ENCODE measurements around the gene CLHC1. TPM values are rescaled to one million over a fixed set of nuclear protein-coding genes. Genes with fewer than 3 reads are reported as not detected.
A peak's percentile ranks its signal among the peaks of the same experiment; 100 is the strongest.

Gene CLHC1
- total RNA-seq, 1 experiment from 2014 or later, result 11.1 TPM

DNA sequence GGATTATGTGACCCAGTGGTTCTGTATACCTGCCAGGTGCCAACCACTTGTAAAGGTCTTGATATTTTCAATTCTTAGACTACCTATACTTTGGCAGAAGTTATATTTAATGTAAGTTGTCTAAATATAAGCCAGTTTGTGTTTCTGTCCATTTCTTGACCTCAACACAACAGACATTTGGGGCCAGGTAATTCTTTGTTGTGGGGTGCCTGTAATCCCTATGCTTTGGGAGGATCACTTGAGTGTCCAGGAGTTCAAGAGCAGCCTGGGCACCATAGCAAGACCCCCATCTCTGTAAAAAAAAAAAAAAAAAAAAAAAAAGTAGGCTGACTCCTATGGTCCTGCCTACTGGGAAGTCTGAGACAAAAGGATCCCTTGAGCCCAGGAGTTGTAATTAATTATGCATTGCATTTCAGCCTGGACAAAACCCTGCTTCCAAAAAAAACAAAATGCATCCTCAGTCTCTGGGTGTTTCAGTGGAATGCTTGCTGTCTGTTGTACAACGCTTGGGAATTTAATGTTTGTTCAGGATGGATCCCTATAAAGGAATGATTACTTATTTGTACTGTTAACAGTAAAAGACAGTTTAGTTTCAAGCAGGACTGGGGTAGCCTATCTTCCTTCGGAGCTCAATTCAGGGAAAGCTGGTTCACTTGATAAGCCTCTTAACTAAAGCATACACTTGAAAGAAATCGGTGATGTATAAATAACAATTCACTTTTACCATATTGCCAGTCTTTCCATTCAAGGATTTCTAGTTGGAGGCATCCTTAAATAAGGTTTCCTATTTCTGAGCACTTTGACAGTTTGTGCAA is 3.8 kb upstream of the CLHC1 start:
- H3K36me3 ChIP-seq (ENCODE audit: control insufficient read depth in 1 of 2, insufficient read depth in 2 of 2, low read length in 2 of 2), result peaks cover 32 to 47% of the 10 kb centered on the region in 2 experiments
- peaks cover 3 to 11% of the 10 kb centered on the region in 2 experiments; a peak in 3 of 4 replicates for H3K4me1 ChIP-seq (ENCODE audit: control insufficient read depth in 1 of 2, insufficient read depth in 2 of 2, low read length in 2 of 2)
- no peak overlapping the region for H3K4me3 ChIP-seq (replicated peaks in 1 of 2; ENCODE audit: low read depth in 1 of 2, low read length in 2 of 2)
- ChIA-PET RAD21 (ENCODE audit: low non-redundant PET in 1 of 2, low total read pairs in 2 of 2, uncharacterized antibody in 2 of 2, unreplicated experiment in 2 of 2) (no interaction called here), POLR2A (no interaction called here), CTCF (no interaction called here)
- no peaks in the 10 kb centered on the region for H3K27me3 ChIP-seq (ENCODE audit: insufficient read depth, low read length)
- no peak overlapping the region for H3K4me2 ChIP-seq (ENCODE audit: low read length)
- H3K27ac ChIP-seq (ENCODE audit: low read depth, low read length), result no peak overlapping the region
- peaks cover 10% of the 10 kb centered on the region; the same call in 1 of the 2 replicates for H4K20me1 ChIP-seq (ENCODE audit: insufficient read depth)
- no TSS peak for BruUV-seq (replicated peaks)
- no peak for DNase-seq (ENCODE audit: low read depth, low spot score)
- intact Hi-C loops (cut with micrococcal nuclease), result no loop called here
- H2AFZ ChIP-seq (ENCODE audit: low read depth, low read length, poor library complexity, severe bottlenecking), result no peak overlapping the region
- no peak overlapping the region for H3K9ac ChIP-seq (ENCODE audit: low read length)
- no peaks in the 10 kb centered on the region for H3K9me2 ChIP-seq (ENCODE audit: insufficient read depth)
- H3K79me2 ChIP-seq (ENCODE audit: insufficient read depth, low read length), result peaks cover 47% of the 10 kb centered on the region
- ATAC-seq, result no peak
- H3K9me3 ChIP-seq (ENCODE audit: control insufficient read depth in 1 of 2, insufficient read depth in 1 of 2, low read depth in 1 of 2, low read length in 2 of 2), result no peaks in the 10 kb centered on the region
- peak; percentile 9; the same call in 1 of the 2 replicates for TF ChIP-seq POLR2AphosphoS5 (IDR thresholded peaks at IDR 0.05; ENCODE audit: low read depth, low read length)
- no peak for TF ChIP-seq FOSL1 (IDR thresholded peaks at IDR 0.05; ENCODE audit: low read depth)

DNA sequence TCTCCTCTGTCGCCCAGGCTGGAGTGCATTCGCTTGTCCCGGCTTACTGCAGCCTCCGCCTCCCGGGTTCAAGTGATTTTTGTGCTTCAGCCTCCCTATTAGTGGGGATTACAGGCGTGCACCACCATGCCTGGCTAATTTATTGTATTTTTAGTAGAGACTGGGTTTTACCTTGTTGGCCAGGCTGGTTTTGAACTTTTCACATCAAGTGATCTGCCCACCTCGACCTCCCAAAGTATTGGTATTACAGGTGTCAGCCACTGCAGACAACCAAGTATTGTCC is 1.5 kb upstream of the CLHC1 start:
- BruUV-seq (replicated peaks), result no TSS peak
- TF ChIP-seq, protein P1, sequence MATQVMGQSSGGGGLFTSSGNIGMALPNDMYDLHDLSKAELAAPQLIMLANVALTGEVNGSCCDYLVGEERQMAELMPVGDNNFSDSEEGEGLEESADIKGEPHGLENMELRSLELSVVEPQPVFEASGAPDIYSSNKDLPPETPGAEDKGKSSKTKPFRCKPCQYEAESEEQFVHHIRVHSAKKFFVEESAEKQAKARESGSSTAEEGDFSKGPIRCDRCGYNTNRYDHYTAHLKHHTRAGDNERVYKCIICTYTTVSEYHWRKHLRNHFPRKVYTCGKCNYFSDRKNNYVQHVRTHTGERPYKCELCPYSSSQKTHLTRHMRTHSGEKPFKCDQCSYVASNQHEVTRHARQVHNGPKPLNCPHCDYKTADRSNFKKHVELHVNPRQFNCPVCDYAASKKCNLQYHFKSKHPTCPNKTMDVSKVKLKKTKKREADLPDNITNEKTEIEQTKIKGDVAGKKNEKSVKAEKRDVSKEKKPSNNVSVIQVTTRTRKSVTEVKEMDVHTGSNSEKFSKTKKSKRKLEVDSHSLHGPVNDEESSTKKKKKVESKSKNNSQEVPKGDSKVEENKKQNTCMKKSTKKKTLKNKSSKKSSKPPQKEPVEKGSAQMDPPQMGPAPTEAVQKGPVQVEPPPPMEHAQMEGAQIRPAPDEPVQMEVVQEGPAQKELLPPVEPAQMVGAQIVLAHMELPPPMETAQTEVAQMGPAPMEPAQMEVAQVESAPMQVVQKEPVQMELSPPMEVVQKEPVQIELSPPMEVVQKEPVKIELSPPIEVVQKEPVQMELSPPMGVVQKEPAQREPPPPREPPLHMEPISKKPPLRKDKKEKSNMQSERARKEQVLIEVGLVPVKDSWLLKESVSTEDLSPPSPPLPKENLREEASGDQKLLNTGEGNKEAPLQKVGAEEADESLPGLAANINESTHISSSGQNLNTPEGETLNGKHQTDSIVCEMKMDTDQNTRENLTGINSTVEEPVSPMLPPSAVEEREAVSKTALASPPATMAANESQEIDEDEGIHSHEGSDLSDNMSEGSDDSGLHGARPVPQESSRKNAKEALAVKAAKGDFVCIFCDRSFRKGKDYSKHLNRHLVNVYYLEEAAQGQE (IDR thresholded peaks at IDR 0.05; ENCODE audit: low read depth), result no peak
- no peak for TF ChIP-seq ZFX (IDR thresholded peaks at IDR 0.05)
- no peak for TF ChIP-seq CBX3 (IDR thresholded peaks at IDR 0.05; ENCODE audit: low read depth)
- TF ChIP-seq, protein P2, sequence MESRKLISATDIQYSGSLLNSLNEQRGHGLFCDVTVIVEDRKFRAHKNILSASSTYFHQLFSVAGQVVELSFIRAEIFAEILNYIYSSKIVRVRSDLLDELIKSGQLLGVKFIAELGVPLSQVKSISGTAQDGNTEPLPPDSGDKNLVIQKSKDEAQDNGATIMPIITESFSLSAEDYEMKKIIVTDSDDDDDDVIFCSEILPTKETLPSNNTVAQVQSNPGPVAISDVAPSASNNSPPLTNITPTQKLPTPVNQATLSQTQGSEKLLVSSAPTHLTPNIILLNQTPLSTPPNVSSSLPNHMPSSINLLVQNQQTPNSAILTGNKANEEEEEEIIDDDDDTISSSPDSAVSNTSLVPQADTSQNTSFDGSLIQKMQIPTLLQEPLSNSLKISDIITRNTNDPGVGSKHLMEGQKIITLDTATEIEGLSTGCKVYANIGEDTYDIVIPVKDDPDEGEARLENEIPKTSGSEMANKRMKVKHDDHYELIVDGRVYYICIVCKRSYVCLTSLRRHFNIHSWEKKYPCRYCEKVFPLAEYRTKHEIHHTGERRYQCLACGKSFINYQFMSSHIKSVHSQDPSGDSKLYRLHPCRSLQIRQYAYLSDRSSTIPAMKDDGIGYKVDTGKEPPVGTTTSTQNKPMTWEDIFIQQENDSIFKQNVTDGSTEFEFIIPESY (IDR thresholded peaks at IDR 0.05; ENCODE audit: extremely low read depth, insufficient replicate concordance, low read length), result no peak
- no peak for TF ChIP-seq RAD21 (IDR thresholded peaks at IDR 0.05; ENCODE audit: low read depth)
- no peak for TF ChIP-seq EZH2phosphoT487 (IDR thresholded peaks at IDR 0.05; ENCODE audit: borderline replicate concordance)
- no peak for TF ChIP-seq FOSL1 (IDR thresholded peaks at IDR 0.05; ENCODE audit: low read depth)
- TF ChIP-seq POLR2A (IDR thresholded peaks at IDR 0.05; ENCODE audit: borderline replicate concordance, extremely low read depth, insufficient read depth, insufficient read length), result no peak
- no peak for TF ChIP-seq POLR2AphosphoS5 (IDR thresholded peaks at IDR 0.05; ENCODE audit: low read depth, low read length)
- TF ChIP-seq, protein P3, sequence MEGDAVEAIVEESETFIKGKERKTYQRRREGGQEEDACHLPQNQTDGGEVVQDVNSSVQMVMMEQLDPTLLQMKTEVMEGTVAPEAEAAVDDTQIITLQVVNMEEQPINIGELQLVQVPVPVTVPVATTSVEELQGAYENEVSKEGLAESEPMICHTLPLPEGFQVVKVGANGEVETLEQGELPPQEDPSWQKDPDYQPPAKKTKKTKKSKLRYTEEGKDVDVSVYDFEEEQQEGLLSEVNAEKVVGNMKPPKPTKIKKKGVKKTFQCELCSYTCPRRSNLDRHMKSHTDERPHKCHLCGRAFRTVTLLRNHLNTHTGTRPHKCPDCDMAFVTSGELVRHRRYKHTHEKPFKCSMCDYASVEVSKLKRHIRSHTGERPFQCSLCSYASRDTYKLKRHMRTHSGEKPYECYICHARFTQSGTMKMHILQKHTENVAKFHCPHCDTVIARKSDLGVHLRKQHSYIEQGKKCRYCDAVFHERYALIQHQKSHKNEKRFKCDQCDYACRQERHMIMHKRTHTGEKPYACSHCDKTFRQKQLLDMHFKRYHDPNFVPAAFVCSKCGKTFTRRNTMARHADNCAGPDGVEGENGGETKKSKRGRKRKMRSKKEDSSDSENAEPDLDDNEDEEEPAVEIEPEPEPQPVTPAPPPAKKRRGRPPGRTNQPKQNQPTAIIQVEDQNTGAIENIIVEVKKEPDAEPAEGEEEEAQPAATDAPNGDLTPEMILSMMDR (IDR thresholded peaks at IDR 0.05 in 2 of 3, conservative IDR thresholded peaks at IDR 0.05 in 1 of 3; ENCODE audit: borderline replicate concordance in 1 of 3, insufficient read depth in 1 of 3, low read depth in 2 of 3, low read length in 2 of 3), result no peak
- H3K36me3 ChIP-seq (ENCODE audit: control insufficient read depth in 1 of 2, insufficient read depth in 2 of 2, low read length in 2 of 2), result peaks cover 25 to 41% of the 10 kb centered on the region in 2 experiments
- peaks cover 59% of the 10 kb centered on the region for H3K79me2 ChIP-seq (ENCODE audit: insufficient read depth, low read length)
- H3K9ac ChIP-seq (ENCODE audit: low read length), result peak overlapping the region; percentile 98
- ChIA-PET CTCF (no interaction called here), POLR2A (no interaction called here), RAD21 (ENCODE audit: low non-redundant PET in 1 of 2, low total read pairs in 2 of 2, uncharacterized antibody in 2 of 2, unreplicated experiment in 2 of 2) (no interaction called here)
- H3K9me2 ChIP-seq (ENCODE audit: insufficient read depth), result no peaks in the 10 kb centered on the region
- no peak for DNase-seq (ENCODE audit: low read depth, low spot score)
- no peak overlapping the region for H2AFZ ChIP-seq (ENCODE audit: low read depth, low read length, poor library complexity, severe bottlenecking)
- peaks cover 8 to 21% of the 10 kb centered on the region in 2 experiments for H3K4me1 ChIP-seq (ENCODE audit: control insufficient read depth in 1 of 2, insufficient read depth in 2 of 2, low read length in 2 of 2)
- no peak for ATAC-seq
- intact Hi-C loops (cut with micrococcal nuclease), result loop anchor here (2.0 kb wide), 2 partner anchors 331 to 383 kb away; partner anchors contain the start of gene PPP4R3B
- peaks cover 7% of the 10 kb centered on the region; the same call in 1 of the 2 replicates for H4K20me1 ChIP-seq (ENCODE audit: insufficient read depth)
- H3K9me3 ChIP-seq (ENCODE audit: control insufficient read depth in 1 of 2, insufficient read depth in 1 of 2, low read depth in 1 of 2, low read length in 2 of 2), result no peaks in the 10 kb centered on the region
- H3K4me2 ChIP-seq (ENCODE audit: low read length), result peak overlapping the region; percentile 79
- H3K27ac ChIP-seq (ENCODE audit: low read depth, low read length), result peak overlapping the region; percentile 98
- peak overlapping the region; percentile 77 to 91 for H3K4me3 ChIP-seq (replicated peaks in 1 of 2; ENCODE audit: low read depth in 1 of 2, low read length in 2 of 2)
- H3K27me3 ChIP-seq (ENCODE audit: insufficient read depth, low read length), result no peaks in the 10 kb centered on the region

All from HCT116 (cell line).